Stimulated activated memory B cell treated with anti-CD40 and anti-IgM and Interleukin-4, amounts not matched to agents 10 μg/mL and 1 μg/mL and 100 μg/mL, for 72 hours (primary cell): Measurements from ENCODE around the gene C22orf31.

Experiments
- ATAC-seq: fragments of 150-1000 bp; cut with Tn5 transposase; 2 replicates; pipeline ENCODE4 v1.10.0; 2021
- H3K27ac Mint-ChIP-seq: one replicate; pipeline ENCODE4 v1.8.0; 2022; ENCODE audit warnings: mild to moderate bottlenecking, mixed read lengths
- H3K27me3 Mint-ChIP-seq: one replicate; pipeline ENCODE4 v1.8.0; 2022; ENCODE audit warnings: mixed read lengths
- H3K36me3 Mint-ChIP-seq: one replicate; pipeline ENCODE4 v1.8.0; 2022; ENCODE audit warnings: mixed read lengths
- H3K4me1 Mint-ChIP-seq: one replicate; pipeline ENCODE4 v1.8.0; 2022; ENCODE audit warnings: mixed read lengths
- H3K4me3 Mint-ChIP-seq: one replicate; pipeline ENCODE4 v1.8.0; 2022; ENCODE audit warnings: mild to moderate bottlenecking, moderate library complexity, mixed read lengths
- H3K9me3 Mint-ChIP-seq: one replicate; pipeline ENCODE4 v1.8.0; 2022; ENCODE audit warnings: mixed read lengths

C22orf31 gene

DNA sequence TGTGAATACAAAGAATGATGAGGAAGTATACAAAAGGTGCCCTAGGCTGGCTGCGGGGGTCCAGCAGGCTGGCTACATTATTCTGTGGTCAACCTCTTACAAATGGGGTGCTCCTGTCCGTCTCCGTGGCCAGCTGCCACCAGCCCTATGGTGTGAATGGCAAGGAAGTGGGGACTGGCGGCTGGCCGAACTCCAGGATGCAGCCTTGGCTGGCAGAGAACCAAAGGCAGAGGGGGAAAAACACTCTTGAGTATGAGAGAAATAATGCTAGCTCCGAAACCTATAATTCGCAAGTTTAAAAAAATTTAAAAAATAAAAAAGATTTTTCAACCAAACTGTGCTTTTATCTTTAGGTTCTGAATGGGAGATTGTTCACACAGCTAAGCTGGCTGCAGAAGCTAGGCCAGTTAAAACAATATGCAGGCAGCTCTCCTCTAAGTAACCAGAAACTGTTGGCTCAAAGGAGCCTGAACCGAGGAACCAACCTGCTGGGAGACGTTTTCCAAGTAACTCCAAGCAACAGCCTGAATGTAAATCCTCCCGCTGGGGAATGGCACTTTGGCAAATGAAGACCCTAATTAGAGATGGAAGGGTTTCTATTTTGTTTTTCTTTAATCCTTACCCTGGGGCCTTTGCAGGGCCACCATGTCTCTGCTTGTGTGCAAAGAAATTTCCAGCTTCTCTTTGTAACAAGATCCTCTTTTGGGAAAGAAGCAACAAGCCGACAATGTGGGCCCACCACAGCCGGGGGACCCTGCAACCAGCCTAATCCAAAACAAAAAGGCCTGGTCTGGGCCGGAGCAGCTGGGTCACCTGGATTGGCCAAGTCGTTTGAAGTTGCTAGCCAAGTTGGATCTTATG is 50.2 kb downstream of the C22orf31 start:
- peaks cover 21% of the 10 kb centered on the region for H3K27me3 Mint-ChIP-seq
- H3K4me1 Mint-ChIP-seq, result peaks cover 7% of the 10 kb centered on the region
- no peak overlapping the region for H3K4me3 Mint-ChIP-seq
- peaks cover 6% of the 10 kb centered on the region for H3K36me3 Mint-ChIP-seq
- H3K27ac Mint-ChIP-seq, result no peak overlapping the region
- H3K9me3 Mint-ChIP-seq, result no peaks in the 10 kb centered on the region
- ATAC-seq, result no peak

DNA sequence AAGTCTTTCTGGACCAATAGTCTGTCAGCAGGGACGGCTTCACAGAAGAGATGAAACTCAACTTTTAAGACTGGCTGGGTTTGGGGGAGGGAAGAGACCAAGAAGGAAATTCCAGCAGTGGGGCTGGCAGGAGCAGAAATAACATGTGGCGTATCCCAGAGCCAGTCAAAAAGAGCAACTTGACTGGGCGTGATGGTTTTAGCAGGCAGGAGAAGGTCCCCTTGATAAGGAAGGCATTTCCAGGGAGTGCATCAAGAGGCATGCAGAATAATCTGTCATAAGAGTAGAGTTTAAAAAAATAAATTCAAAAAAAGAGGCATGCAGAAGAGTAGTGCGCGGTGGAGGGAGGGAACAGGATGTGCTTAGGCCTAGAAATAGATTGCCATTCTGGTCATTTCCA is 52.5 kb downstream of the C22orf31 start:
- Mint-ChIP-seq H3K4me1 (no peaks in the 10 kb centered on the region), H3K4me3 (no peak overlapping the region), H3K27ac (no peak overlapping the region), H3K27me3 (peaks cover 36% of the 10 kb centered on the region), H3K9me3 (no peaks in the 10 kb centered on the region), H3K36me3 (peaks cover 6% of the 10 kb centered on the region)
- ATAC-seq, result no peak
